Spinal cord (tissue), 10 donors: ENCODE measurements around the gene RRP9. TPM values are rescaled to one million over a fixed set of nuclear protein-coding genes. Genes with fewer than 3 reads are reported as not detected.
"Not testable (repeated sequence)": the region's sequence is repeated elsewhere in the genome, so short reads cannot be mapped to it uniquely, and the experiment has no call there.

ENCODE experiments used
- DNase-seq, 6 donors: peaks; one replicate each; pipeline versions ENCODE4 v3.0.0 to v3.0.0-alpha.2; 2013 to 2015; ENCODE audit warnings: low spot score in 6 of 6, low read depth in 4 of 6
- H3K27ac ChIP-seq: one replicate; pipeline ENCODE4 v1.5.1; 2013; ENCODE audit warnings: low read depth, low read length, control low read depth
- H3K27me3 ChIP-seq: one replicate; pipeline ENCODE4 v1.6.1; 2013; ENCODE audit warnings: low read length; ENCODE audit not compliant: control insufficient read depth, insufficient read depth
- H3K36me3 ChIP-seq: one replicate; pipeline ENCODE4 v1.6.1; 2013; ENCODE audit warnings: low read length; ENCODE audit not compliant: control insufficient read depth, insufficient read depth
- H3K4me1 ChIP-seq: one replicate; pipeline ENCODE4 v1.6.1; 2013; ENCODE audit warnings: low read length; ENCODE audit not compliant: control insufficient read depth, insufficient read depth
- H3K4me3 ChIP-seq: one replicate; pipeline ENCODE4 v1.5.1; 2013; ENCODE audit warnings: low read depth, low read length, control low read depth
- H3K9me3 ChIP-seq: one replicate; pipeline ENCODE4 v1.6.1; 2013; ENCODE audit warnings: low read length; ENCODE audit not compliant: control insufficient read depth, insufficient read depth
- WGBS: methylation state at CpG from one replicate; pipeline ENCODE4 v1.1.5; 2013; ENCODE audit warnings: missing lambda C conversion rate; ENCODE audit not compliant: insufficient coverage; 5-methylcytosine and 5-hydroxymethylcytosine counted together
- long read RNA-seq, 4 donors: transcript quantifications; one replicate each; lab custom pipeline, GENCODE V29; 2026
- polyA plus RNA-seq, 2 donors: library from polyadenylated mRNA; unstranded; fragments of 120-200 nt; gene quantifications; one replicate each; pipeline ENCODE4 v1.2.1, GENCODE V29; 2013; ENCODE audit not compliant: insufficient read length in 2 of 2
- total RNA-seq, 2 donors: library from RNA; depleted of rRNA in 1 of 2; stranded (reverse); fragments of 120-200 nt in 1 of 2; fragments of >200 nt in 1 of 2; gene quantifications; one replicate each; pipeline versions ENCODE4 v1.2.3 to v1.2.4, GENCODE V29; 2013 to 2014
- donor health status: healthy.

The RRP9 gene
- total RNA-seq = 10 to 100 TPM; 10.2 to 16.8 TPM
- 10 to 100 TPM; 18.6 to 22.7 TPM for polyA plus RNA-seq
- long read RNA-seq, donor 1, transcript RRP9-201 (15 exons, 1,578 nt) = major isoform, 6 of 12 reads
- long read RNA-seq, donor 1, partial matches to known transcripts = 6 of 12 reads
- long read RNA-seq, donor 1, other reads (novel, unspliced or antisense) = 0 of 12 reads
- long read RNA-seq, donor 2, partial matches to known transcripts = 0 of 2 reads
- long read RNA-seq, donor 2, other reads (novel, unspliced or antisense) = 0 of 2 reads
- long read RNA-seq, donor 3 = 0 reads
- long read RNA-seq, donor 4, partial matches to known transcripts = 0 of 4 reads
- long read RNA-seq, donor 4, other reads (novel, unspliced or antisense) = 0 of 4 reads

- H3K36me3 ChIP-seq = peaks cover 50% of the 10 kb centered on the region
- peaks cover 30% of the 10 kb centered on the region for H3K4me1 ChIP-seq
- peak; percentile 95 to 100 (median 99) for DNase-seq
- H3K4me3 ChIP-seq = peak within 1 kb of the TSS; percentile 69
- H3K27me3 ChIP-seq = no peaks in the 10 kb centered on the region
- no peaks in the 10 kb centered on the region for H3K9me3 ChIP-seq
- WGBS = under 1% methylated on average over 67 of the region's 67 CpGs
- H3K27ac ChIP-seq = peak within 1 kb of the TSS; percentile 89
Observed at GRCh38 chr3:51941798-51942602, at the start of gene RRP9, which contains the start of gene PARP3. Gene RRP9, minus strand, starts transcription at chr3:51941904. Its CDS starts 37 bp downstream, at chr3:51941867. Gene PARP3, plus strand, starts transcription at chr3:51942363. Its CDS starts 993 bp downstream, at chr3:51943356.

- H3K4me1 ChIP-seq = peaks cover 22% of the 10 kb centered on the region
- not testable (repeated sequence) for H3K4me3 ChIP-seq, H3K27ac ChIP-seq, H3K27me3 ChIP-seq, H3K9me3 ChIP-seq, DNase-seq
- H3K36me3 ChIP-seq = peaks cover 51% of the 10 kb centered on the region
- WGBS = 72% methylated on average over 32 of the region's 38 CpGs
Observed at GRCh38 chr3:51990501-51990971, 48.8 kb upstream of the RRP9 start.

- Histone ChIP-seq H3K27ac (no peak overlapping the region), H3K4me1 (peaks cover 13% of the 10 kb centered on the region), H3K36me3 (peaks cover 33% of the 10 kb centered on the region), H3K9me3 (no peaks in the 10 kb centered on the region), H3K4me3 (no peak overlapping the region), H3K27me3 (no peaks in the 10 kb centered on the region)
- DNase-seq = no peak
- 79% methylated on average over 15 of the region's 15 CpGs for WGBS
Observed at GRCh38 chr3:51988286-51989146, 46.8 kb upstream of the RRP9 start.

GRCh38 chr3:51987568-51987967 is 45.9 kb upstream of the RRP9 start:
- no peak for DNase-seq
- Histone ChIP-seq H3K27me3 (no peaks in the 10 kb centered on the region), H3K27ac (no peak overlapping the region), H3K36me3 (peaks cover 25% of the 10 kb centered on the region), H3K4me3 (no peak overlapping the region), H3K9me3 (no peaks in the 10 kb centered on the region), H3K4me1 (peaks cover 18% of the 10 kb centered on the region)
- 92% methylated on average over 4 of the region's 7 CpGs for WGBS

GRCh38 chr3:51986010-51986947 is 44.6 kb upstream of the RRP9 start:
- DNase-seq = no peak
- Histone ChIP-seq H3K36me3 (peaks cover 15% of the 10 kb centered on the region), H3K9me3 (no peaks in the 10 kb centered on the region), H3K4me1 (peaks cover 25% of the 10 kb centered on the region), H3K27ac (no peak overlapping the region), H3K27me3 (no peaks in the 10 kb centered on the region), H3K4me3 (no peak overlapping the region)
- WGBS = 90% methylated on average over 6 of the region's 12 CpGs

- Histone ChIP-seq H3K27me3 (no peaks in the 10 kb centered on the region), H3K36me3 (peaks cover 23% of the 10 kb centered on the region), H3K4me1 (peaks cover 25% of the 10 kb centered on the region), H3K27ac (no peak overlapping the region), H3K9me3 (no peaks in the 10 kb centered on the region), H3K4me3 (no peak overlapping the region)
- DNase-seq = no peak
- 97% methylated on average over 3 of the region's 6 CpGs for WGBS
Observed at GRCh38 chr3:51985063-51985462, 43.4 kb upstream of the RRP9 start.

GRCh38 chr3:51984269-51984647 is 42.6 kb upstream of the RRP9 start:
- Histone ChIP-seq H3K36me3 (peaks cover 31% of the 10 kb centered on the region), H3K4me1 (peaks cover 25% of the 10 kb centered on the region), H3K4me3 (no peak overlapping the region), H3K9me3 (no peaks in the 10 kb centered on the region), H3K27me3 (no peaks in the 10 kb centered on the region), H3K27ac (peak overlapping the region; percentile 95)
- DNase-seq = no peak

- H3K27ac ChIP-seq = peak overlapping the region; percentile 95
- H3K4me1 ChIP-seq = peaks cover 25% of the 10 kb centered on the region
- H3K36me3 ChIP-seq = peaks cover 31% of the 10 kb centered on the region
- H3K9me3 ChIP-seq = no peaks in the 10 kb centered on the region
- H3K4me3 ChIP-seq = peak overlapping the region; percentile 60
- 86% methylated on average over 18 of the region's 22 CpGs for WGBS
- H3K27me3 ChIP-seq = no peaks in the 10 kb centered on the region
- no peak for DNase-seq
Observed at GRCh38 chr3:51983578-51984268, 42.0 kb upstream of the RRP9 start.
